Esophagus muscularis mucosa (tissue), 4 donors: ENCODE data around the gene CLIC4. TPM values are rescaled to one million over a fixed set of nuclear protein-coding genes. Genes with fewer than 3 reads are reported as not detected.

Source experiments
- DNase-seq: peaks from one replicate; pipeline ENCODE4 v3.0.0-alpha.2; 2017; ENCODE audit errors: extremely low spot score
- H3K27ac ChIP-seq, 4 donors: fragments of 200-600 bp; sonication (generic); replicated peaks in 1 of 4; 1 replicate in 3 of 4; 2 replicates in 1 of 4; pipeline ENCODE4 v1.5.1; 2016 to 2019; ENCODE audit warnings: mild to moderate bottlenecking in 1 of 4
- H3K27me3 ChIP-seq, 4 donors: fragments of 200-600 bp; sonication (generic); one replicate each; pipeline versions ENCODE4 v1.5.1 to v1.6.0; 2016 to 2019
- H3K36me3 ChIP-seq, 4 donors: fragments of 200-600 bp; sonication (generic); one replicate each; pipeline ENCODE4 v1.5.1; 2016 to 2019
- H3K4me1 ChIP-seq, 4 donors: fragments of 200-600 bp; sonication (generic); one replicate each; pipeline ENCODE4 v1.5.1; 2016 to 2019
- H3K4me3 ChIP-seq, 4 donors: fragments of 200-600 bp; sonication (generic); 1 replicate in 2 of 4; 2 replicates in 2 of 4; pipeline ENCODE4 v1.5.1; 2016 to 2019; ENCODE audit warnings: mild to moderate bottlenecking in 4 of 4, moderate library complexity in 1 of 4
- H3K9me3 ChIP-seq, 4 donors: fragments of 200-600 bp; sonication (generic); 1 replicate in 3 of 4; 2 replicates in 1 of 4; pipeline ENCODE4 v1.5.1; 2016 to 2019
- EP300 ChIP-seq: sonication (generic); formaldehyde crosslinking; IDR thresholded peaks from one replicate; pipeline ENCODE4 v1.6.1; 2017; ENCODE audit warnings: antibody characterized with exemption
- POLR2A ChIP-seq: fragments of 450-650 bp; IDR thresholded peaks from one replicate; pipeline ENCODE4 v1.6.1; 2017; ENCODE audit warnings: antibody characterized with exemption, moderate library complexity, mild to moderate bottlenecking, low read depth
- POLR2AphosphoS5 ChIP-seq, 2 donors: sonication (generic); formaldehyde crosslinking; IDR thresholded peaks; one replicate each; pipeline ENCODE4 v1.6.1; 2017; ENCODE audit warnings: antibody characterized with exemption in 2 of 2
- WGBS: methylation state at CpG from one replicate; pipeline ENCODE4 v1.1.5; 2018; 5-methylcytosine and 5-hydroxymethylcytosine counted together
- intact Hi-C: fragments of 100-400 bp; cut with DNase I; formaldehyde crosslinking; loops from one replicate; pipeline ENCODE4 v1.15.1; 2023
- small RNA-seq, 3 donors: library from RNA; depleted of rRNA; stranded (forward); fragments of <200 nt; gene quantifications; one replicate each; pipeline ENCODE3, GENCODE V24; 2016
- total RNA-seq, 4 donors: library from RNA; depleted of rRNA; stranded (reverse); fragments of >200 nt; gene quantifications; one replicate each; pipeline versions ENCODE4 v1.1.0 to v1.2.1, GENCODE V29; 2016
- TF ChIP-seq, protein P1 (sequence below), 3 experiments: fragments of 200-600 bp in 2 of 3; fragments of 450-650 bp in 1 of 3; sonication (generic) in 2 of 3; IDR thresholded peaks; one replicate each; pipeline ENCODE4 v1.5.1; 2017 to 2019; ENCODE audit warnings: antibody characterized with exemption in 3 of 3, mild to moderate bottlenecking in 2 of 3, moderate library complexity in 1 of 3

Gene CLIC4
- total RNA-seq, 4 donors from 2014 or later = 375 to 606 (median 595) TPM

DNA sequence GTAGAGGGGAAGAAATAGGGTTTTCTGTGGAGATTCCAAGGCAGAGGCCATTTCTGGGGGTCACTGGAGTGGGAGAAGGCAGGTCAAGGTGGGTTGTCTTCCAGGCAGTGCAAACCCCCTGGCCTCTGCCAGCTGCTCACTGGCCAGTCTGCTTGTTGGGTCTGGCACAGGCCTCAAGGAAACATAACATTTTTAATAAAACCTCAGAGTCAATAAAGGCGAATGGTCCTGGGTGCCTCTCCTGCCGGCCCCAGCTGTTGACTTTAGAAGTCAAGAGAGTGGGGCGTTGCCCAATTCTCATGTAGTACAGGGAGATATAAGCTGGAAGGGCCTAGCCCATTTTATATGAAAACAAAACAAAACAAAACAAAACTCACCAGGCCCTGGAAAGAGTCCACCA lies 148.2 kb downstream of the CLIC4 start:
- H3K27ac ChIP-seq = no peak overlapping the region
- no peak for DNase-seq

More for the DNA sequence above, 148.2 kb downstream of the CLIC4 start:
- H3K4me3 ChIP-seq = no peak overlapping the region
- TF ChIP-seq EP300 (no peak), POLR2A (no peak), POLR2AphosphoS5 (IDR thresholded peaks at IDR 0.05) (no peak)
- TF ChIP-seq, protein P1, sequence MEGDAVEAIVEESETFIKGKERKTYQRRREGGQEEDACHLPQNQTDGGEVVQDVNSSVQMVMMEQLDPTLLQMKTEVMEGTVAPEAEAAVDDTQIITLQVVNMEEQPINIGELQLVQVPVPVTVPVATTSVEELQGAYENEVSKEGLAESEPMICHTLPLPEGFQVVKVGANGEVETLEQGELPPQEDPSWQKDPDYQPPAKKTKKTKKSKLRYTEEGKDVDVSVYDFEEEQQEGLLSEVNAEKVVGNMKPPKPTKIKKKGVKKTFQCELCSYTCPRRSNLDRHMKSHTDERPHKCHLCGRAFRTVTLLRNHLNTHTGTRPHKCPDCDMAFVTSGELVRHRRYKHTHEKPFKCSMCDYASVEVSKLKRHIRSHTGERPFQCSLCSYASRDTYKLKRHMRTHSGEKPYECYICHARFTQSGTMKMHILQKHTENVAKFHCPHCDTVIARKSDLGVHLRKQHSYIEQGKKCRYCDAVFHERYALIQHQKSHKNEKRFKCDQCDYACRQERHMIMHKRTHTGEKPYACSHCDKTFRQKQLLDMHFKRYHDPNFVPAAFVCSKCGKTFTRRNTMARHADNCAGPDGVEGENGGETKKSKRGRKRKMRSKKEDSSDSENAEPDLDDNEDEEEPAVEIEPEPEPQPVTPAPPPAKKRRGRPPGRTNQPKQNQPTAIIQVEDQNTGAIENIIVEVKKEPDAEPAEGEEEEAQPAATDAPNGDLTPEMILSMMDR (IDR thresholded peaks at IDR 0.05) = no peak
- 92% methylated on average over 3 of the region's 3 CpGs for WGBS
- H3K27me3 ChIP-seq = peaks cover 0 to 36% (median 0%) of the 10 kb centered on the region in 4 donors
- intact Hi-C loops = no loop called here
- H3K4me1 ChIP-seq = no peaks in the 10 kb centered on the region
- H3K9me3 ChIP-seq = no peaks in the 10 kb centered on the region
- H3K36me3 ChIP-seq = no peaks in the 10 kb centered on the region

Small RNA genes within 50 kb of the gene (small RNA-seq; reads per million reads assigned to genes)
- 0 reads per million in 3 donors for gene RNU6-1208P

Other genes starting within 250 kb of the CLIC4 start
- 10 to 100 TPM in 2 of 4 donors, 1 to 10 TPM in 2; 5.3 to 14.0 (median 9.3) TPM for gene RCAN3, start 242.6 kb upstream of the CLIC4 start, total RNA-seq
- under 1 TPM in 3 of 4 donors, not detected in 1; 0.17 to 0.65 (median 0.34) TPM for gene NCMAP, start 189.4 kb upstream of the CLIC4 start, total RNA-seq
- gene SRRM1, start 102.1 kb upstream of the CLIC4 start, total RNA-seq = 10 to 100 TPM; 61.6 to 87.6 (median 63.6) TPM
- 1 to 10 TPM in 3 of 4 donors, under 1 TPM in 1; 0.91 to 4.4 (median 2.3) TPM for gene RUNX3, start 184.8 kb downstream of the CLIC4 start, total RNA-seq